Keratinocyte (primary cell): ENCODE results near the gene CPT1B.
"Not testable (repeated sequence)": the region's sequence is repeated elsewhere in the genome, so short reads cannot be mapped to it uniquely, and the experiment has no call there.

Source experiments
- CTCF ChIP-seq, 3 experiments: IDR thresholded peaks in 1 of 3; conservative IDR thresholded peaks in 1 of 3; optimal IDR thresholded peaks in 1 of 3; 2 replicates in 2 of 3; 3 replicates in 1 of 3; pipeline versions ENCODE3 to v1.5.1; 2011; ENCODE audit warnings: low read length in 3 of 3, mild to moderate bottlenecking in 3 of 3, moderate library complexity in 2 of 3, control low read depth in 1 of 3, inconsistent platforms in 1 of 3; ENCODE audit not compliant: insufficient read depth in 2 of 3; ENCODE audit errors: extremely low read depth in 1 of 3
- EZH2 ChIP-seq: IDR thresholded peaks from one replicate; pipeline ENCODE4 v1.6.1; 2012; ENCODE audit warnings: inconsistent platforms, mild to moderate bottlenecking, low read length, moderate library complexity

DNA sequence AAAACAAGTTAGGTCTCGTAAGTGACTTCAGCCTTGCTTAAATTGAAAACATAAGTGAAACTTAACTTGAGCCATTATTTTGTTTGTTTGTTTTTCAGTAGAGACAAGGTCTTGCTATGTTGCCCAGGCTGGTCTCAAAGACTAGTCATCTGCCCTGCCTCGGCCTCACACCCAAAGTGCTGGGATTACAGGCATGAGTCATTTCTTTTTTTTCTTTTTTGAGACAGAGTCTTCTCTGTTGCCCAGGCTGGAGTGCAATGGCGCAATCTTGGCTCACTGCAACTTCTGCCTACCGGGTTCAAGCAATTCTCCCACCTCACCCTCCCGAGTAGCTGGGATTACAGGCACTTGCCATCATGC is 36.6 kb downstream of the CPT1B start:
- not testable (repeated sequence) for TF ChIP-seq CTCF (optimal IDR thresholded peaks at IDR 0.05 in 1 of 3, IDR thresholded peaks at IDR 0.05 in 1 of 3, conservative IDR thresholded peaks at IDR 0.05 in 1 of 3; ENCODE audit: extremely low read depth in 1 of 3, insufficient read depth in 2 of 3, low read length in 3 of 3); EZH2
